Measurements from ENCODE around the gene OR10P1. TPM values are rescaled to one million over a fixed set of nuclear protein-coding genes. Genes with fewer than 3 reads are reported as not detected.

The OR10P1 gene
- total and polyA plus RNA-seq, 10 of the 15 experiments (the other 5 are each of a cell fraction or from before 2014, with no cell fraction given), result not detected

DNA sequence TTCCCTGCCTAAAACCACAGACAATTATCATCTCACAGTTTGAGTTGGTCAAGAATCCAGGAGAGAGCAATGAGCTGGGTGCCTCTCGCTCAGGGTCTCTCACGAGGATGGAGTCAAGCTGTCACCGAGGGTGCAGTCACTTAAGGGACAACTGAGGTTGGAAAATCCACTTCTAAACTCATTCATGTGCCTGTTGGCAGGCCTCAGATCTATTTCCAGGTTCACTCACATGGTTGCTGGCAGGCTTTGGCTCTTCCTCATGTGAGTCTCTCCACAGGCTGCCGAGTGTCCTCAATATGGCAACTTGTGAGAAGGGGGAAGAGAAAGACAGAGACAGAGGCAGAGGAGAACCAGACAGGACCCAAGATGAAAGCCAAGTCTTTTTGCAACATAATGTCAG, 10.5 kb upstream of the OR10P1 start:
- Histone ChIP-seq H3K4me1 (ENCODE audit: control insufficient read depth, insufficient read depth, low read length) (no peaks in the 10 kb centered on the region), H3K4me2 (ENCODE audit: control insufficient read depth, insufficient read depth) (no peak overlapping the region), H3K9ac (ENCODE audit: control insufficient read depth, insufficient read depth, low read length) (no peak overlapping the region), H3K36me3 (ENCODE audit: control insufficient read depth in 2 of 2, insufficient read depth in 2 of 2, low read length in 1 of 2) (no peaks in the 10 kb centered on the region), H3K27ac (ENCODE audit: control insufficient read depth, insufficient read depth) (no peak overlapping the region), H4K20me1 (ENCODE audit: control insufficient read depth, insufficient read depth) (no peaks in the 10 kb centered on the region), H3K9me3 (replicated peaks; ENCODE audit: control insufficient read depth, insufficient read depth, low read length) (no peaks in the 10 kb centered on the region), H3K4me3 (no peak overlapping the region), H2AFZ (ENCODE audit: control insufficient read depth, low read depth, low read length) (no peak overlapping the region), H3K79me2 (ENCODE audit: control insufficient read depth, insufficient read depth, low read length) (no peaks in the 10 kb centered on the region), H3K27me3 (replicated peaks in 1 of 2; ENCODE audit: control insufficient read depth in 2 of 2, insufficient read depth in 2 of 2, low read length in 1 of 2) (no peaks in the 10 kb centered on the region)
- ChIA-PET POLR2A (no interaction called here), SMC1A (ENCODE audit: uncharacterized antibody, unreplicated experiment) (interaction anchor here (1.0 kb wide), 1 partner anchor 14 kb away, joined by 3 read pairs; no protein-coding TSS in a partner anchor), RAD21 (ENCODE audit: unreplicated experiment) (no interaction called here), CTCF (no interaction called here)
- FAIRE-seq (no peak), DNase-seq (ENCODE audit: low read depth, low spot score) (no peak), ATAC-seq (no peak)
- no TSS peak for BruUV-seq (replicated peaks)
- intact Hi-C loops (cut with micrococcal nuclease; ENCODE audit: unreplicated experiment) (loop anchor here (10.0 kb wide), 1 partner anchor 631 kb away; no protein-coding TSS in a partner anchor), in situ Hi-C loops (cut with MboI) (no loop called here)
- no peak for TF ChIP-seq MTA3 (IDR thresholded peaks at IDR 0.05; ENCODE audit: borderline replicate concordance, low read length)
- no peak for TF ChIP-seq BCL11A (IDR thresholded peaks at IDR 0.05; ENCODE audit: low read depth, low read length)
- TF ChIP-seq FOXK2 (IDR thresholded peaks at IDR 0.05), result no peak
- TF ChIP-seq SMAD1 (IDR thresholded peaks at IDR 0.05; ENCODE audit: low read depth, partially characterized antibody), result no peak
- TF ChIP-seq, protein P1, sequence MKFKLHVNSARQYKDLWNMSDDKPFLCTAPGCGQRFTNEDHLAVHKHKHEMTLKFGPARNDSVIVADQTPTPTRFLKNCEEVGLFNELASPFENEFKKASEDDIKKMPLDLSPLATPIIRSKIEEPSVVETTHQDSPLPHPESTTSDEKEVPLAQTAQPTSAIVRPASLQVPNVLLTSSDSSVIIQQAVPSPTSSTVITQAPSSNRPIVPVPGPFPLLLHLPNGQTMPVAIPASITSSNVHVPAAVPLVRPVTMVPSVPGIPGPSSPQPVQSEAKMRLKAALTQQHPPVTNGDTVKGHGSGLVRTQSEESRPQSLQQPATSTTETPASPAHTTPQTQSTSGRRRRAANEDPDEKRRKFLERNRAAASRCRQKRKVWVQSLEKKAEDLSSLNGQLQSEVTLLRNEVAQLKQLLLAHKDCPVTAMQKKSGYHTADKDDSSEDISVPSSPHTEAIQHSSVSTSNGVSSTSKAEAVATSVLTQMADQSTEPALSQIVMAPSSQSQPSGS (IDR thresholded peaks at IDR 0.05; ENCODE audit: low read length), result no peak
- TF ChIP-seq, protein P2, sequence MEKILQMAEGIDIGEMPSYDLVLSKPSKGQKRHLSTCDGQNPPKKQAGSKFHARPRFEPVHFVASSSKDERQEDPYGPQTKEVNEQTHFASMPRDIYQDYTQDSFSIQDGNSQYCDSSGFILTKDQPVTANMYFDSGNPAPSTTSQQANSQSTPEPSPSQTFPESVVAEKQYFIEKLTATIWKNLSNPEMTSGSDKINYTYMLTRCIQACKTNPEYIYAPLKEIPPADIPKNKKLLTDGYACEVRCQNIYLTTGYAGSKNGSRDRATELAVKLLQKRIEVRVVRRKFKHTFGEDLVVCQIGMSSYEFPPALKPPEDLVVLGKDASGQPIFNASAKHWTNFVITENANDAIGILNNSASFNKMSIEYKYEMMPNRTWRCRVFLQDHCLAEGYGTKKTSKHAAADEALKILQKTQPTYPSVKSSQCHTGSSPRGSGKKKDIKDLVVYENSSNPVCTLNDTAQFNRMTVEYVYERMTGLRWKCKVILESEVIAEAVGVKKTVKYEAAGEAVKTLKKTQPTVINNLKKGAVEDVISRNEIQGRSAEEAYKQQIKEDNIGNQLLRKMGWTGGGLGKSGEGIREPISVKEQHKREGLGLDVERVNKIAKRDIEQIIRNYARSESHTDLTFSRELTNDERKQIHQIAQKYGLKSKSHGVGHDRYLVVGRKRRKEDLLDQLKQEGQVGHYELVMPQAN (conservative IDR thresholded peaks at IDR 0.05), result no peak
- no peak for TF ChIP-seq CHD1 (IDR thresholded peaks at IDR 0.05; ENCODE audit: low read depth, low read length)
- TF ChIP-seq TCF12 (IDR thresholded peaks at IDR 0.05; ENCODE audit: low read depth, low read length), result no peak
- TF ChIP-seq, protein P3, sequence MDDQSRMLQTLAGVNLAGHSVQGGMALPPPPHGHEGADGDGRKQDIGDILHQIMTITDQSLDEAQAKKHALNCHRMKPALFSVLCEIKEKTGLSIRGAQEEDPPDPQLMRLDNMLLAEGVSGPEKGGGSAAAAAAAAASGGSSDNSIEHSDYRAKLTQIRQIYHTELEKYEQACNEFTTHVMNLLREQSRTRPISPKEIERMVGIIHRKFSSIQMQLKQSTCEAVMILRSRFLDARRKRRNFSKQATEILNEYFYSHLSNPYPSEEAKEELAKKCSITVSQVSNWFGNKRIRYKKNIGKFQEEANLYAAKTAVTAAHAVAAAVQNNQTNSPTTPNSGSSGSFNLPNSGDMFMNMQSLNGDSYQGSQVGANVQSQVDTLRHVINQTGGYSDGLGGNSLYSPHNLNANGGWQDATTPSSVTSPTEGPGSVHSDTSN (IDR thresholded peaks at IDR 0.05; ENCODE audit: insufficient replicate concordance, low read depth, low read length), result no peak
- TF ChIP-seq RB1 (IDR thresholded peaks at IDR 0.05; ENCODE audit: borderline replicate concordance), result no peak
- TF ChIP-seq DPF2 (IDR thresholded peaks at IDR 0.05), result no peak
- WGBS (ENCODE audit: insufficient coverage, insufficient replicate concordance, low lambda C conversion rate, missing lambda C conversion rate), result 21% methylated on average over 4 of the region's 4 CpGs

All from GM12878 (cell line).